Activated CD8-positive, alpha-beta memory T cell treated with anti-CD3 and anti-CD28 coated beads for 48 hours (primary cell): ENCODE results near the gene HAPLN3.

Experiments
- DNase-seq, 3 experiments: peaks; one replicate each; pipeline ENCODE4 v3.0.0-alpha.2; 2020; ENCODE audit warnings: low read depth in 2 of 3, low spot score in 2 of 3

HAPLN3 gene

GRCh38 chr15:88864861-88865497 lies 30.4 kb downstream of the HAPLN3 start:
- DNase-seq = no peak

- DNase-seq = no peak
These were observed 31.9 kb downstream of the HAPLN3 start for GRCh38 chr15:88863412-88863811.

GRCh38 chr15:88860212-88860611 lies 35.1 kb downstream of the HAPLN3 start:
- no peak for DNase-seq

- DNase-seq = no peak
These were observed 35.8 kb downstream of the HAPLN3 start for GRCh38 chr15:88859550-88859949.

GRCh38 chr15:88858934-88859333 lies 36.4 kb downstream of the HAPLN3 start:
- DNase-seq = no peak

- no peak for DNase-seq
These were observed 42.9 kb downstream of the HAPLN3 start for GRCh38 chr15:88852476-88852875.

GRCh38 chr15:88849376-88850072 lies 45.8 kb downstream of the HAPLN3 start:
- no peak for DNase-seq

GRCh38 chr15:88848203-88848602 lies 47.1 kb downstream of the HAPLN3 start:
- no peak for DNase-seq

GRCh38 chr15:88847144-88847543 lies 48.2 kb downstream of the HAPLN3 start:
- DNase-seq = no peak

GRCh38 chr15:88845616-88846015 lies 49.7 kb downstream of the HAPLN3 start:
- DNase-seq = no peak

GRCh38 chr15:88844749-88845386 lies 50.5 kb downstream of the HAPLN3 start:
- DNase-seq = no peak

GRCh38 chr15:88843334-88843733 lies 52.0 kb downstream of the HAPLN3 start:
- no peak for DNase-seq

GRCh38 chr15:88842156-88842555 lies 53.2 kb downstream of the HAPLN3 start:
- DNase-seq = no peak

- DNase-seq = no peak
These were observed 54.1 kb downstream of the HAPLN3 start for GRCh38 chr15:88841236-88841635.

- no peak for DNase-seq
These were observed 55.4 kb downstream of the HAPLN3 start for GRCh38 chr15:88839961-88840360.

- no peak for DNase-seq
These were observed 56.2 kb downstream of the HAPLN3 start for GRCh38 chr15:88839146-88839545.

- DNase-seq = no peak
These were observed 56.7 kb downstream of the HAPLN3 start for GRCh38 chr15:88838667-88839066.

- DNase-seq = no peak
These were observed 59.7 kb downstream of the HAPLN3 start for GRCh38 chr15:88835646-88836045.

- DNase-seq = no peak
These were observed 60.2 kb downstream of the HAPLN3 start for GRCh38 chr15:88835119-88835518.

- DNase-seq = peak in 1 of 3 experiments; percentile 13
These were observed 61.0 kb downstream of the HAPLN3 start for GRCh38 chr15:88834211-88834812.

GRCh38 chr15:88833731-88834100 lies 61.6 kb downstream of the HAPLN3 start:
- DNase-seq = no peak
